Stimulated activated memory B cell treated with anti-CD40 and anti-IgM and Interleukin-4, amounts not matched to agents 10 μg/mL and 1 μg/mL and 100 μg/mL, for 72 hours (primary cell): ENCODE data around the gene CDK5RAP1.
A peak's percentile ranks its signal among the peaks of the same experiment; 100 is the strongest.

Experiments
- ATAC-seq: fragments of 150-1000 bp; cut with Tn5 transposase; 2 replicates; pipeline ENCODE4 v1.10.0; 2021
- H3K27ac Mint-ChIP-seq: one replicate; pipeline ENCODE4 v1.8.0; 2022; ENCODE audit warnings: mild to moderate bottlenecking, mixed read lengths
- H3K27me3 Mint-ChIP-seq: one replicate; pipeline ENCODE4 v1.8.0; 2022; ENCODE audit warnings: mixed read lengths
- H3K36me3 Mint-ChIP-seq: one replicate; pipeline ENCODE4 v1.8.0; 2022; ENCODE audit warnings: mixed read lengths
- H3K4me1 Mint-ChIP-seq: one replicate; pipeline ENCODE4 v1.8.0; 2022; ENCODE audit warnings: mixed read lengths
- H3K4me3 Mint-ChIP-seq: one replicate; pipeline ENCODE4 v1.8.0; 2022; ENCODE audit warnings: mild to moderate bottlenecking, moderate library complexity, mixed read lengths
- H3K9me3 Mint-ChIP-seq: one replicate; pipeline ENCODE4 v1.8.0; 2022; ENCODE audit warnings: mixed read lengths

The CDK5RAP1 gene

GRCh38 chr20:33337119-33337518 is 64.2 kb downstream of the CDK5RAP1 start:
- Mint-ChIP-seq H3K4me1 (peaks cover 16% of the 10 kb centered on the region), H3K27ac (peak overlapping the region; percentile 64)

GRCh38 chr20:33336375-33336774 is 64.9 kb downstream of the CDK5RAP1 start:
- Mint-ChIP-seq H3K36me3 (no peaks in the 10 kb centered on the region), H3K4me3 (no peak overlapping the region), H3K9me3 (peaks cover 5% of the 10 kb centered on the region), H3K27ac (no peak overlapping the region), H3K4me1 (peaks cover 16% of the 10 kb centered on the region), H3K27me3 (peaks cover 21% of the 10 kb centered on the region)
- no peak for ATAC-seq

More at GRCh38 chr20:33337119-33337518, 64.2 kb downstream of the CDK5RAP1 start:
- peak overlapping the region; percentile 25 for H3K4me3 Mint-ChIP-seq
- H3K27me3 Mint-ChIP-seq: peaks cover 21% of the 10 kb centered on the region
- ATAC-seq: no peak
- peaks cover 5% of the 10 kb centered on the region for H3K9me3 Mint-ChIP-seq
- H3K36me3 Mint-ChIP-seq: no peaks in the 10 kb centered on the region

- ATAC-seq: no peak
- no peak overlapping the region for H3K27ac Mint-ChIP-seq
- peaks cover 23% of the 10 kb centered on the region for H3K27me3 Mint-ChIP-seq
- no peaks in the 10 kb centered on the region for H3K36me3 Mint-ChIP-seq
- H3K4me3 Mint-ChIP-seq: no peak overlapping the region
- H3K4me1 Mint-ChIP-seq: peaks cover 16% of the 10 kb centered on the region
- H3K9me3 Mint-ChIP-seq: peaks cover 5% of the 10 kb centered on the region
These were observed 67.2 kb downstream of the CDK5RAP1 start for GRCh38 chr20:33334111-33334510.

GRCh38 chr20:33333616-33334015 is 67.7 kb downstream of the CDK5RAP1 start:
- Mint-ChIP-seq H3K36me3 (no peaks in the 10 kb centered on the region), H3K9me3 (peaks cover 5% of the 10 kb centered on the region), H3K27ac (no peak overlapping the region), H3K4me3 (no peak overlapping the region), H3K27me3 (peaks cover 28% of the 10 kb centered on the region), H3K4me1 (peaks cover 16% of the 10 kb centered on the region)
- ATAC-seq: no peak

- H3K27ac Mint-ChIP-seq: no peak overlapping the region
- H3K27me3 Mint-ChIP-seq: peaks cover 35% of the 10 kb centered on the region
- H3K9me3 Mint-ChIP-seq: peaks cover 5% of the 10 kb centered on the region
- no peak for ATAC-seq
- H3K4me3 Mint-ChIP-seq: no peak overlapping the region
- peaks cover 11% of the 10 kb centered on the region for H3K4me1 Mint-ChIP-seq
- no peaks in the 10 kb centered on the region for H3K36me3 Mint-ChIP-seq
These were observed 68.3 kb downstream of the CDK5RAP1 start for GRCh38 chr20:33332905-33333456.

- Mint-ChIP-seq H3K27me3 (peaks cover 58% of the 10 kb centered on the region), H3K4me1 (no peaks in the 10 kb centered on the region), H3K36me3 (no peaks in the 10 kb centered on the region), H3K9me3 (no peaks in the 10 kb centered on the region), H3K4me3 (no peak overlapping the region), H3K27ac (no peak overlapping the region)
- ATAC-seq: no peak
These were observed 72.9 kb downstream of the CDK5RAP1 start for GRCh38 chr20:33328157-33329137.

GRCh38 chr20:33325350-33325749 is 76.0 kb downstream of the CDK5RAP1 start:
- H3K4me1 Mint-ChIP-seq: no peaks in the 10 kb centered on the region
- peaks cover 77% of the 10 kb centered on the region for H3K27me3 Mint-ChIP-seq
- H3K36me3 Mint-ChIP-seq: no peaks in the 10 kb centered on the region
- no peak overlapping the region for H3K4me3 Mint-ChIP-seq
- no peak overlapping the region for H3K27ac Mint-ChIP-seq
- no peaks in the 10 kb centered on the region for H3K9me3 Mint-ChIP-seq
- ATAC-seq: no peak

- Mint-ChIP-seq H3K27ac (no peak overlapping the region), H3K27me3 (peaks cover 73% of the 10 kb centered on the region), H3K4me3 (no peak overlapping the region), H3K36me3 (no peaks in the 10 kb centered on the region), H3K9me3 (no peaks in the 10 kb centered on the region), H3K4me1 (no peaks in the 10 kb centered on the region)
- ATAC-seq: no peak
These were observed 78.1 kb downstream of the CDK5RAP1 start for GRCh38 chr20:33323236-33323635.

GRCh38 chr20:33322456-33322855 is 78.9 kb downstream of the CDK5RAP1 start:
- Mint-ChIP-seq H3K9me3 (no peaks in the 10 kb centered on the region), H3K36me3 (no peaks in the 10 kb centered on the region), H3K4me3 (no peak overlapping the region), H3K27ac (no peak overlapping the region), H3K27me3 (peaks cover 72% of the 10 kb centered on the region), H3K4me1 (no peaks in the 10 kb centered on the region)
- ATAC-seq: no peak

- Mint-ChIP-seq H3K36me3 (no peaks in the 10 kb centered on the region), H3K4me3 (no peak overlapping the region), H3K9me3 (no peaks in the 10 kb centered on the region), H3K4me1 (no peaks in the 10 kb centered on the region), H3K27ac (no peak overlapping the region), H3K27me3 (peaks cover 68% of the 10 kb centered on the region)
- no peak for ATAC-seq
These were observed 81.3 kb downstream of the CDK5RAP1 start for GRCh38 chr20:33320006-33320405.

GRCh38 chr20:33318096-33318429 is 83.3 kb downstream of the CDK5RAP1 start:
- Mint-ChIP-seq H3K27me3 (peaks cover 53% of the 10 kb centered on the region), H3K36me3 (no peaks in the 10 kb centered on the region), H3K9me3 (no peaks in the 10 kb centered on the region), H3K27ac (no peak overlapping the region), H3K4me3 (no peak overlapping the region), H3K4me1 (no peaks in the 10 kb centered on the region)
- no peak for ATAC-seq

- no peaks in the 10 kb centered on the region for H3K4me1 Mint-ChIP-seq
- no peaks in the 10 kb centered on the region for H3K36me3 Mint-ChIP-seq
- no peaks in the 10 kb centered on the region for H3K9me3 Mint-ChIP-seq
- H3K27me3 Mint-ChIP-seq: peaks cover 48% of the 10 kb centered on the region
- ATAC-seq: no peak
- H3K4me3 Mint-ChIP-seq: no peak overlapping the region
- H3K27ac Mint-ChIP-seq: no peak overlapping the region
These were observed 83.8 kb downstream of the CDK5RAP1 start for GRCh38 chr20:33317424-33318095.

- ATAC-seq: no peak
- H3K36me3 Mint-ChIP-seq: no peaks in the 10 kb centered on the region
- H3K9me3 Mint-ChIP-seq: no peaks in the 10 kb centered on the region
- no peak overlapping the region for H3K27ac Mint-ChIP-seq
- peaks cover 45% of the 10 kb centered on the region for H3K27me3 Mint-ChIP-seq
- H3K4me3 Mint-ChIP-seq: no peak overlapping the region
- no peaks in the 10 kb centered on the region for H3K4me1 Mint-ChIP-seq
These were observed 84.4 kb downstream of the CDK5RAP1 start for GRCh38 chr20:33316958-33317357.

GRCh38 chr20:33316343-33316742 is 85.0 kb downstream of the CDK5RAP1 start:
- no peaks in the 10 kb centered on the region for H3K36me3 Mint-ChIP-seq

GRCh38 chr20:33313686-33314314 is 87.5 kb downstream of the CDK5RAP1 start:
- H3K4me3 Mint-ChIP-seq: no peak overlapping the region
- no peaks in the 10 kb centered on the region for H3K4me1 Mint-ChIP-seq
- no peak overlapping the region for H3K27ac Mint-ChIP-seq
- H3K36me3 Mint-ChIP-seq: no peaks in the 10 kb centered on the region
- H3K27me3 Mint-ChIP-seq: peaks cover 44% of the 10 kb centered on the region
- peaks cover under 1% of the 10 kb centered on the region for H3K9me3 Mint-ChIP-seq
- ATAC-seq: no peak

More at GRCh38 chr20:33316343-33316742, 85.0 kb downstream of the CDK5RAP1 start:
- Mint-ChIP-seq H3K4me1 (no peaks in the 10 kb centered on the region), H3K27me3 (peaks cover 41% of the 10 kb centered on the region), H3K27ac (no peak overlapping the region), H3K9me3 (no peaks in the 10 kb centered on the region), H3K4me3 (no peak overlapping the region)
- no peak for ATAC-seq
